GM19328 (cell line): Measurements from ENCODE around the gene CYCS.
"Not testable (repeated sequence)": the region's sequence is repeated elsewhere in the genome, so short reads cannot be mapped to it uniquely, and the experiment has no call there.

Experiments
- ATAC-seq: cut with Tn5 transposase; IDR thresholded peaks from one replicate; pipeline ENCODE4 v1.9.1; 2021; ENCODE audit warnings: mild to moderate bottlenecking, moderate library complexity; ENCODE audit not compliant: unreplicated experiment

CYCS gene

GRCh38 chr7:25119102-25119501 is 6.0 kb downstream of the CYCS start:
- no peak for ATAC-seq

DNA sequence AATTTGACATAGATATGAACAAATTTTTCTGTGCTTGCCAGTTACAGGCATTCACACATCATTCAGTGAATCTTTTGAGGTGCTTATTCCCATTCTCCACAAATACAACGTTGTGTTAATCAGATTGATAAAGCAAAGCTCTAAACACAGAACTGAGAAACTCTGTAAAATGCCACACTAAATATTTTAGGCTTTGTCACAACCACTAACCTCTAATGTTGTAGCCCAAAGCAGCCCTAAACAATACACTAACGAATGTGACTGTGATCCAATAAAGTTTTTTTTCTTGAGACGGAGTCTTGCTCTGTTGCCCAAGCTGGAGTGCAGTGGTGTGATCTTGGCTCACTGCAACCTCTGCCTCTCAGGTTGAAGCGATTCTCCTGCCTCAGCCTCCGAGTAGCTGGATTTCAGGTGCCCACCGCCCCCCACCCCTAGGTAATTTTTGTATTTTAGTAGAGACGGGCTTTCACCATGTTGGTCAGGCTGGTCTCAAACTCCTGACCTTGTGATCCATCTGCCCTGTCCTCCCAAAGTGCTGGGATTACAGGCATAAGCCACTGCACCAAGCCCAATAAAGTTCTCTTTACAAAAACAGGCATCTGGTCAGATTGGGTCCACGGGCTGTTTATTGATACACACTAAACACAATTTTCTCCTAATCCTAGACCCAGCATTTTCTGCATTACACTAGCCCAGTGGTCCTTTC is 6.9 kb downstream of the CYCS start:
- ATAC-seq, result peak; percentile 29

DNA sequence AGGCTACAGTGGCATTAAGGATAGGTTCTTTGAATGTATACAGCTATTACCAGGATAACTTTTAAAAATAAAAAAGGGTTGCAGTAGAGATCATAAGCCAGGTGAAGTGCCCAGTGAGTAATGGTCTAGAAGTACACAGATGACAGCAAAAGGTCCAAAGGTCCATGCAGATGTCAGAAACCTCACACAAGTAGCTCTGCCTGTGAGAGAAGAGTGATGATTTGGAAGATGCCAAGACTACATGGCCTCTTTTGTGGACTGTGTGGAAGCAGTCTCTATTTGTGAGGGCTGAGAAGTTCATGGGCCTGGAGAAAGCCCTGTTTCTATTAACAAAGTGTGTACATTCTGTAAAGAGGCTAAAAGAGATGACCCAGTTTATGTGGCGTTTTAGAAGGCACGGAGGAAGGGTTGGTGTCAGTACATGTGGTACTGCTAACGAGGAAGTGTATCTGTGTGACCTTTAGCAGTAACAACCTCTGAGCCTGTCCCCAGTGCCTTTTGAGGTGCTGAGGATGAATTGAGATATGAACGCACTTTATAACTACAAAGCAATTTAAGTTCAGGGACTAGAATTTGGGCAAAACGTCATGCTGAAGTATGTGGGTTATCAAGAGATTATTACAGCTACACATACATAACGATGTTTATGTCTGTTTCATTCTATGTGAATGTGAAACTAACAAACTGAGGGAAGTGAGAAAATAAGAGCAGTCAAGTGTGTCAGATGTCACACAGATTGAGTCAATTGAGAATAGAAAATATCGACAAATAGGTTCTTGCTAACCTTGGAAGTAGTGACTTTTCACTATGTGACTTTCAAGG is 7.6 kb downstream of the CYCS start:
- ATAC-seq, result peak; percentile 79

GRCh38 chr7:25116621-25117020 is 8.4 kb downstream of the CYCS start:
- ATAC-seq, result no peak

- not testable (repeated sequence) for ATAC-seq
These were observed 14.5 kb downstream of the CYCS start for GRCh38 chr7:25110514-25110913.

GRCh38 chr7:25109276-25109675 is 15.8 kb downstream of the CYCS start:
- ATAC-seq, result no peak

DNA sequence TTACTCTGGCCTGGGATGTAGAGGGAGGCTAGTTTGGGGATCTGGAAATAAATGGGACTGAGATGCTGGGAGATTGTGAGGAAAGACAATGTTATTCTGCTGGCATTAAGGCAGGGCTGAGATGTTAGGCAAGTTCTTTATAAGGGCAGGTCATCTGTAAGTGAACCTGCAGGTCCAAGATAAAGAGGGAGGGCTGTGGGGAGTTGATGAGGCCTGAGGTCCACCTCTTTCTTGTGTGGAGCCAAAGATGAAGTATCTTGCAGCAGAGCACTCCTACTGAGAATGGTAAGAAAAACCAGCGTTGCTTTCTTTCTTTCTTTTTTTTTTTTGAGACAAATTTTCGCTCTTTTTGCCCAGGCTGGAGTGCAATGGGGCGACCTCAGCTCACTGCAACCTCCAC is 19.1 kb downstream of the CYCS start:
- ATAC-seq, result no peak

DNA sequence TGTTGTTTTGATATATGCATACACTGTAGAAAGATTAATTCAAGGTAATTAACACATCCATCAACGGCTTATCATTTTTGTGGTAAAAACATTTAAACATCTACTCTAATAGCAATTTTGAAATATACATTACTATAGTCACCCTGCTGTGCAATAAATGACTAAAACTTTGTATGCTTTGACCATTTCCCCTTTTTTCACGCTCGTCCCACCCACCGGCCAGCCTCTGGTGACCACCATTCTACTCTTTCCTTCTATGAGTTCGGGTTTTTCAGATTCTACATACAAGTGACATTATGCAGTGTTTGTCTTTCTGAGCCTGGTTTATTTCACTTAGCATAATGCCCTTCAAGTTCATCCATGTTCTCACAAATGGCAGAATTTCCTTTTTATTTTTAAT is 21.3 kb downstream of the CYCS start:
- no peak for ATAC-seq

GRCh38 chr7:25101817-25102216 is 23.2 kb downstream of the CYCS start:
- no peak for ATAC-seq

GRCh38 chr7:25098096-25099046 is 26.7 kb downstream of the CYCS start:
- ATAC-seq, result no peak

DNA sequence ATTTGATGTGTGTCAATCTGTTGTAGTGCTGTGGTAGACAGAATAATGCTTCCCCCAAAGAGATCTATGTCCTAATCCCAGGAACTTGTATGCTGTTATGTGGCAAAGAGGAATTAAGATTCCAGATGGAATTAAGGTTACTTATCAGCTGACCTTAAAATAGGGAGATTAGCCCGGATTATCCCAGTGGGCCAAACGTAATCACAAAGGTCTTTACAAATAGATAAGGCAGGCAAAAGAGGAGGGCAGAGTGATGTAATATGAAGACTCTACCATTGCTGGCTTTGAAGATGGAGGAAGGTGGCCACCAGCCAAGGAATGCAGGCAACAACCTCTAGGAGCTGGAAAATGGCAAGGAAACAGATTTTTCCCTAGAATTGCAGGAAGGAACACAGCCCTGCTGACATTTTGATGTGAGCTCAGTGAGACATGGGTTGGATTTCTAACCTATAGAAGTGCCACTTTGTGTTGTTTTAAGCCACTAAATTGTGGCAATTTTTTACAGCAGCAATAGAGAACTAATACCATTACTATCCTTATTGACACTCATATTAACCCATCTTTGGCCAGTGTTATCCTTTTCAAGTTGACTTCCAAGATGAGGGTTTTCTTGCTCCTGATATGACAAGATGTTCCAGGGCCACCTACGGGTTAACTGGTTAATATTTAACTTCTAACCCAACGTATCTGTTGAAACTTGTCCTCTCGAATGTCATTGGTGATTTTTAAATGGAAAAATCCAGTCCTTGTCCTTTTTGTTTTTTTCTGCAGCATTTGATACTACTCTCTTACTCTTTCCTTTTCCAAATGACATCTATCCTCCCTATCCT is 29.3 kb downstream of the CYCS start:
- no peak for ATAC-seq

DNA sequence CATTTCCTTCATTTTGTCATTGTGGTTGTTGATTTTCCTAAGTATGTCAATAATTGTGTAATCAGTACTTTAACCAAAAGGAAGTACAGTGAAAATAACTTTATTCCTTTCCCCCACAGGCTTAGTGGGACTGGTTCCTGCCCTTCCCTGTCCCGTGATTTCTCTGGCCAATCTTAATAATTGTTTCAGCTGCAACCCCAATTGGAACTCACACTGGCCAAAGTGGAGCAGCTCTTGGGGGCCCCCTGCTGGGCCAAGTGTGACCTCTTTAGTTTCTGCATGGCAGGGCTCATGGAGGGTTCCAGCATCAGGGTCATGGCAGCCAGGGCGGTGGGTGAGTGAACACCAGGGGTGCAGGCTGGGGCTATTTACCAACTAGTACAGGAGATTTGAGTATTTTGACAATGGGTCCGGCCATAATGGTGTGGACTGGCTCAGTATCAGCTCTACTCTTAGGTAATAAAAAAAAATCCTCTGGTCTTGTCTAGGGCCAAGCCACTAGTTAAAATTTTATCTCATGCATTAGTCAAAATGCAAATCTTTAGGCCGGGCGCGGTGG is 31.7 kb downstream of the CYCS start:
- peak; percentile 82 for ATAC-seq

DNA sequence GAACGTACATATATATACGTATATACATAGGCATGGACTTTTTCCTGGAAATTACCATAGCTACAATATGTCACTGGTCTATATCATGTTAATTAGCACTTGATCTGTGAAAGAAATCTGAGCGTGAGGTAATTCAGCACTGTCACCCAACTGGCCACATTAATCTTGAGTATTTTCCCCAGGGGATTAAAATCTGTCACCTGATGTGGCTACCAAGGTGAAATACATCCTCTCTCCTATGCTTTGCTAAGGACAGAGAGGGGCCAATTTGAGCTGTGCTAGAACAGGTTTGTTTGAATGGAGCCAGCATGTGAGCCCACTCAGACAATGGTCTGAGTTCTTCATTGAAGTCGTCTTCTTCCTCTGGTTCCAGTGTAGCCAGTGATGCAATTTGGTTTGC is 33.3 kb downstream of the CYCS start:
- no peak for ATAC-seq

DNA sequence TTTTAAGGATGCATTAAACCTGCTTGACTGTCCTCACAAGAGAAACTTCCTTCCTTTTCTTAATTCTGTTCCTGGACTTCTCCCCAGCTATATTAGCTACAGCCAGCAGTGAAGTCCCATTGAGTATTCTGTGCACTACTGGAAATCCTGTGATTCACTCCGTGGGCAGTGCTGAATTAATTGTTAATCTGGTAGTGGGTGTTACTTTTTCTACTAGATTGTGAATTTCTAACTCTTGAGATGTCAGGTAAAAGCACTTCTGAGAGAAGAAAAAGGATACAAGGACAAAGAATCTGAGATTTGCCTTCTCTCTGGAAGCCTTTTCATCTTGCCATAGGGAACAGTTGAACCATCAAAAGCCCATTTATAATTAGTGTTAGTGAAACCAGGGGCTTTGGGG is 33.9 kb downstream of the CYCS start:
- ATAC-seq, result no peak

DNA sequence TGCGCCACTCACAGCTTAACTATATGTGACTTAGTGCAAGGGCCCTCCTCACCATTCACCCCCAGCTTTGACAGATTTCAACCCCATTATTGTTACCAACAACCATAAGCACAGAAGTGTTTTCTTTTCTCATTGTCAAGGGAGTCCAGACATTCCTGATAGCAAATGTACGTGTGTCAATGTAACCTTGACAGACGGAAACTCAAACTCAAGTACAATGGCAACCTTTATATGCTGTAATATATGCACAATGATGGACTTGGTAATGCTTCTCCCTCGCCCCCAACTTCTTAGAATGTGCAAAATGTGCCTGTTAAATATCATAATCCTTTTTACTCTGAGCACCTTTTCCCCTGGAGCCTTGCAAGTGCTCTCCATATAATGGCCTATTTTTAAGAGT is 34.7 kb downstream of the CYCS start:
- ATAC-seq, result no peak

- ATAC-seq, result peak; percentile 87
These were observed 37.2 kb downstream of the CYCS start for GRCh38 chr7:25087855-25088254.

- no peak for ATAC-seq
These were observed 40.2 kb downstream of the CYCS start for GRCh38 chr7:25084821-25085220.

DNA sequence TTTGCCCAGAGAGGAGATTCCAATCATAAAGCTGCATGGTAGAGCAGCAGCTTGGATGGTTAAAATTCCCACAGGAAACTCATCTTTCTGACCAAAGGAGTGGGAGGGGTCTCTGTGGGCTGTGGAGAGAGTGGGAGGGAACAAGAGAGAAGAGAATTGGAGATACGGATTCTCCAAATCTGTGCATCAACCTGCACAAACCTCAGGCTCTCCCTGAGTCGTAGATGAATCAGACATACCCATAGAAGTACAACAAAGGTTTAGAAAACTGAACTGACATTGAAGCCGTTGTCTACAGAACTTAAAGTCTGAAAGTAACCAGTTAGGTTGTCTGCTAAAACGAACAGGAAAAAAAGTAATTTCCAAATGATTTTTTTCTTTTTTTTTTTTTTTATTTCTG is 41.9 kb downstream of the CYCS start:
- no peak for ATAC-seq

DNA sequence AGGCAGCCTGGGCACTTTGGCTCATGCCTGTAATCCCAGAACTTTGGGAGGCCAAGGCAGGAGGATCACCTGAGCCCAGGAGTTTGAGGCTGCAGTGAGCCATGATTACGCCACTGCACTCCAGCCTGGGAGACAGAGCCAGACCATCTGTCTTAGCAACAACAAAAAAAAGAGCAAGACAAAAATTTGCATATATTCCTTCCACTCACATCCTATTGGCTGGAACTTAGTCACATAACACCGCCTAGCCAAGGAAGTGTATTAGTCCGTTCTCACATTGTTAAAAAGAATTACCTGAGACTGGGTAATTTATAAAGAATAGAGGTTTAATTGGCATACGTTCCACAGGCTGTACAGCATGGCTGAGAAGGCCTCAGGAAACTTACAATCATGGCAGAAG is 43.0 kb downstream of the CYCS start:
- not testable (repeated sequence) for ATAC-seq

- no peak for ATAC-seq
These were observed 48.0 kb downstream of the CYCS start for GRCh38 chr7:25077096-25077495.
